ENCODE results near the gene RAI2.

Gene RAI2

DNA sequence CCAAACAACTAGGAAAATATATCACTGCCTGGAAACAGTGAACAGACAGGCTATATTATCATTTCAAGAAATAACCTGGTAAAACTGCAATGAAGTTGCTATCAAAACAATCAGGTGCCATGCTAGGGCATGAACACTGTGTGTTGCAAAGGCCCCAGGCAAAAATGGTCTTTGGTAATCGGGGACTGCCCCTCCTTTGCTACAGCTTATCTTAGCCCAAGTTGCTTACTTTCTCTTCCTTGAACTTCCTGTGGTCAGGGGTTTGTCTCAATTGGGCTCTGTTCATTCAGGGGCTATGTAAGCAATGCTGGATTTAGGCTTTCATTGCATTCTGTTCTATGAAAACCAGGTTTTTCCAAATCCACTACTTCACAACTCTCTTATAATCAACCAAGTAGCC lies 93.4 kb downstream of the RAI2 start:
- no peak for DNase-seq (ENCODE audit: low read depth)
- TF ChIP-seq, protein P1, sequence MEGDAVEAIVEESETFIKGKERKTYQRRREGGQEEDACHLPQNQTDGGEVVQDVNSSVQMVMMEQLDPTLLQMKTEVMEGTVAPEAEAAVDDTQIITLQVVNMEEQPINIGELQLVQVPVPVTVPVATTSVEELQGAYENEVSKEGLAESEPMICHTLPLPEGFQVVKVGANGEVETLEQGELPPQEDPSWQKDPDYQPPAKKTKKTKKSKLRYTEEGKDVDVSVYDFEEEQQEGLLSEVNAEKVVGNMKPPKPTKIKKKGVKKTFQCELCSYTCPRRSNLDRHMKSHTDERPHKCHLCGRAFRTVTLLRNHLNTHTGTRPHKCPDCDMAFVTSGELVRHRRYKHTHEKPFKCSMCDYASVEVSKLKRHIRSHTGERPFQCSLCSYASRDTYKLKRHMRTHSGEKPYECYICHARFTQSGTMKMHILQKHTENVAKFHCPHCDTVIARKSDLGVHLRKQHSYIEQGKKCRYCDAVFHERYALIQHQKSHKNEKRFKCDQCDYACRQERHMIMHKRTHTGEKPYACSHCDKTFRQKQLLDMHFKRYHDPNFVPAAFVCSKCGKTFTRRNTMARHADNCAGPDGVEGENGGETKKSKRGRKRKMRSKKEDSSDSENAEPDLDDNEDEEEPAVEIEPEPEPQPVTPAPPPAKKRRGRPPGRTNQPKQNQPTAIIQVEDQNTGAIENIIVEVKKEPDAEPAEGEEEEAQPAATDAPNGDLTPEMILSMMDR (IDR thresholded peaks at IDR 0.05; ENCODE audit: low read depth, low read length): no peak
- H3K4me3 ChIP-seq (ENCODE audit: low read depth, low read length): no peak overlapping the region

DNA sequence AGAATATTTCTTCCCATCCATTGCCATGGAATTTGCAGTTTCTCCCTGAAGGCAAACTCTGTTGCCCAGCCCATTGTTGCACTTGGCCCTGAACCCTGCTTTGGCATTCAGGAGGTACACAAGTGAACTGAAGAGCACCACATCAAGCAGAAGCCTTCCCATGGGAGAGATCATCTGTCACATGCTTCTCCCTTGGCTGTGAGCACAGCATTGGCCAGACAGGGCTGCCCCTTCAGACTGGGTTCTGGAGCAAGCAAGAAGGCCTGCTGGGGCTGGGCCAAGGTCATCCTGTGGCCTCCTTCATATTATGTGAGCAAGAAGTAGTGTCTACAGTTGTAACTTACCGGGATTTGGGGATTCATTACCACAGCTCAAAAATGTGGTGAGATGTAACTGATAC lies 101.1 kb downstream of the RAI2 start:
- TF ChIP-seq MYC (IDR thresholded peaks at IDR 0.05; ENCODE audit: low read depth, low read length) (no peak), POLR2A (IDR thresholded peaks at IDR 0.05; ENCODE audit: extremely low read depth, insufficient read length) (no peak)
- TF ChIP-seq, protein P2, sequence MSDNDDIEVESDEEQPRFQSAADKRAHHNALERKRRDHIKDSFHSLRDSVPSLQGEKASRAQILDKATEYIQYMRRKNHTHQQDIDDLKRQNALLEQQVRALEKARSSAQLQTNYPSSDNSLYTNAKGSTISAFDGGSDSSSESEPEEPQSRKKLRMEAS (IDR thresholded peaks at IDR 0.05; ENCODE audit: low read depth, low read length): no peak
- TF ChIP-seq, protein P1 (IDR thresholded peaks at IDR 0.05; ENCODE audit: low read depth, low read length): no peak
- no peak overlapping the region for H3K4me3 ChIP-seq (ENCODE audit: low read depth, low read length)
- no peak for DNase-seq (ENCODE audit: low read depth)

DNA sequence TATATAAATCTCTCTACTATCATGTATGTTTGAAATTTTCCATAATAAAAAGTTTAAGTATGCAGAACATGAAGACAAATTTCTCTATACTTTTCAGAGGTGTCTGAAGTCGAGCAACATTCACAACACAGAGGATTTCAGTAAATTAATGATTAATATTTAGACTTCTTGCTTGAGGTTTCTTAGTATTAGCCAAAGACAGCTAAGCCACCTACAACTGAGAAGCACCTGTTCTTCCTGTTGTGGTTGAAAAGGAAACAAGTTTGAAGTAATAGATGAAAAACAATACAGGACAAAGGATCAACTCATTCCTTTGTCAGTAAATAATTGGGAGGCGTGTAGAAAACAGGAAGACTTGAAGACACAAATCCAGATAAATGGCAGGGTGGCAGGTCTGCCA lies 102.7 kb downstream of the RAI2 start:
- no peak for TF ChIP-seq MYC (IDR thresholded peaks at IDR 0.05; ENCODE audit: low read depth, low read length)
- TF ChIP-seq, protein P2 (IDR thresholded peaks at IDR 0.05; ENCODE audit: low read depth, low read length): no peak
- TF ChIP-seq POLR2A (IDR thresholded peaks at IDR 0.05; ENCODE audit: extremely low read depth, insufficient read length): no peak
- TF ChIP-seq, protein P1 (IDR thresholded peaks at IDR 0.05; ENCODE audit: low read depth, low read length): no peak
- no peak for DNase-seq (ENCODE audit: low read depth)
- H3K4me3 ChIP-seq (ENCODE audit: low read depth, low read length): no peak overlapping the region

DNA sequence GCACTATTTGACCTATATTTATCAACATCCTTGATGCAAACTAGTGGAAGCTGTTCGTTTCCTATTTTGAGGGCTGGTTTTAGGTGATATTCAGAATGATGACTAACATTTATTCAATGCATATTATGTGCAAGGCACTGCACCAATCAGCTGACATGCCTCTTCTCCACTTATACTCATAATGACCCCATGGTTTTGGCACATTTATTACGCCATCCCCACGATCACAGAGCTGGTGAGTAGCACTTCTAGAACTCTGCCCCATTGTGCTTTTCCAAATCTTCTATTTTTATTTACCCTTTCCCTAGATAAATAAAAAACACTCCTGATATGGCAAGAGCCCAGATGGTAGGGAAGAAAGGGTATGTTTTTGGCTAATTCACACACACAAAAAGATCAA lies 110.7 kb downstream of the RAI2 start:
- TF ChIP-seq MYC (IDR thresholded peaks at IDR 0.05; ENCODE audit: low read depth, low read length): no peak
- TF ChIP-seq POLR2A (IDR thresholded peaks at IDR 0.05; ENCODE audit: extremely low read depth, insufficient read length): no peak
- TF ChIP-seq, protein P2 (IDR thresholded peaks at IDR 0.05; ENCODE audit: low read depth, low read length): no peak
- TF ChIP-seq, protein P1 (IDR thresholded peaks at IDR 0.05; ENCODE audit: low read depth, low read length): no peak
- H3K4me3 ChIP-seq (ENCODE audit: low read depth, low read length): no peak overlapping the region
- no peak for DNase-seq (ENCODE audit: low read depth)

Measured in NB4 (cell line).